ENCODE results near the gene CARD8.

DNA sequence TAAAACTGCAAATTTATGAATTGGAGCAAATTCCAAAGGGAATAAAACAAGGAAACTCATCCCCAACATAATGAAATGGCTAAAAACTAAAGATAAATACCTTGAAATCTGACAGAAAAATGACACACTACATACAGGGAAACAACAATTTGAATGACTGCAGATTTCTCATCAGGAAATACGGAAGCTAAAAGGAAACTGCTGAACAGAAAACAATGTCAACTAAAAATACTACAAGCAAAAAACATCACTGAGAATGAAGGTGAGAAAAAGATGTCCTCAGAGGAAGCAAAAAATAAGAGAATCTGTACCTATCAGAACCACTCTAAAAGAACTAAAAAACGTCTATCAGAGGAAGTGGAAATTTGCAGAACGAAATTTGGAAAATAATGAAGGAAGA lies 45.7 kb downstream of the CARD8 start:
- TF ChIP-seq, protein P1, sequence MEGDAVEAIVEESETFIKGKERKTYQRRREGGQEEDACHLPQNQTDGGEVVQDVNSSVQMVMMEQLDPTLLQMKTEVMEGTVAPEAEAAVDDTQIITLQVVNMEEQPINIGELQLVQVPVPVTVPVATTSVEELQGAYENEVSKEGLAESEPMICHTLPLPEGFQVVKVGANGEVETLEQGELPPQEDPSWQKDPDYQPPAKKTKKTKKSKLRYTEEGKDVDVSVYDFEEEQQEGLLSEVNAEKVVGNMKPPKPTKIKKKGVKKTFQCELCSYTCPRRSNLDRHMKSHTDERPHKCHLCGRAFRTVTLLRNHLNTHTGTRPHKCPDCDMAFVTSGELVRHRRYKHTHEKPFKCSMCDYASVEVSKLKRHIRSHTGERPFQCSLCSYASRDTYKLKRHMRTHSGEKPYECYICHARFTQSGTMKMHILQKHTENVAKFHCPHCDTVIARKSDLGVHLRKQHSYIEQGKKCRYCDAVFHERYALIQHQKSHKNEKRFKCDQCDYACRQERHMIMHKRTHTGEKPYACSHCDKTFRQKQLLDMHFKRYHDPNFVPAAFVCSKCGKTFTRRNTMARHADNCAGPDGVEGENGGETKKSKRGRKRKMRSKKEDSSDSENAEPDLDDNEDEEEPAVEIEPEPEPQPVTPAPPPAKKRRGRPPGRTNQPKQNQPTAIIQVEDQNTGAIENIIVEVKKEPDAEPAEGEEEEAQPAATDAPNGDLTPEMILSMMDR (IDR thresholded peaks at IDR 0.05; ENCODE audit: poor library complexity, severe bottlenecking) = no peak
- TF ChIP-seq POLR2AphosphoS5 (IDR thresholded peaks at IDR 0.05) (no peak), EZH2 (IDR thresholded peaks at IDR 0.05; ENCODE audit: borderline replicate concordance, insufficient read depth, low read length, poor library complexity, severe bottlenecking) (no peak), MXI1 (conservative IDR thresholded peaks at IDR 0.05; ENCODE audit: poor library complexity, severe bottlenecking) (no peak)
